Left kidney (tissue), 2 donors: ENCODE data around the gene KIF4A. TPM values are rescaled to one million over a fixed set of nuclear protein-coding genes. Genes with fewer than 3 reads are reported as not detected.
"Not testable (repeated sequence)": the region's sequence is repeated elsewhere in the genome, so short reads cannot be mapped to it uniquely, and the experiment has no call there.

ENCODE experiments used
- DNase-seq: peaks from one replicate; pipeline ENCODE4 v3.0.0-alpha.2; 2013
- polyA plus RNA-seq: library from polyadenylated mRNA; unstranded; fragments of 120-200 nt; gene quantifications from one replicate; pipeline ENCODE4 v1.2.1, GENCODE V29; 2013; ENCODE audit not compliant: insufficient read length

KIF4A gene
- polyA plus RNA-seq, 1 donor, result 26.0 TPM

DNA sequence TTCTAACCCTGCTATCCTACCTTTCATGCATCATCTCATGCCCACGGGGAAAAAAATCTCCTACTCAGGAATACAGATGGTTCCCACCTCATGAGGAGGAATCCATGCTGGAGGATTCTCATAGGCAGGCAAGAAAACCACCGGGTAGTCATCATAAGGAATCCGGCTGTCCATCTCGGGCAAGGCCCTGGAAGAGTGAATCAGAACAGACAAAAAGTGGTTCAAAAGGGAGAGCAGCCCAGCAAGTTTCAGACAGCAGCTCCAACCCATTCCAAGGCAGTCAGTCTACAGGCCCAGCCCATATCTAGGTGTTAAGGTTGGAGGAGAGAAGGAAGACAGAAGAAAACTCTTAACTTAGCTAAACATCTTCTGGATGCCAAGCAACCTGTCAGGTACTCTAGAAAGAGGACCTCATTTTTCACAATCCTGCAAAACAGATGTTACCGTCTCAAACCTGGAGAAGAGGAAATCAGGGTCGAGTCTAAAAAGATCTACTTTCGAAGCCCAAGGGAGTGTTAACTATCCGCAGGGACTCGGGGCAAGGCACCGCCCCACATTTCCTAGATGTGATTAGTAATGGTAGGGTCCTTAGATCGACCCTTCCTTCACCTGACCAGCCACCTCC, 624 bp upstream of the KIF4A start:
- no peak for DNase-seq

DNA sequence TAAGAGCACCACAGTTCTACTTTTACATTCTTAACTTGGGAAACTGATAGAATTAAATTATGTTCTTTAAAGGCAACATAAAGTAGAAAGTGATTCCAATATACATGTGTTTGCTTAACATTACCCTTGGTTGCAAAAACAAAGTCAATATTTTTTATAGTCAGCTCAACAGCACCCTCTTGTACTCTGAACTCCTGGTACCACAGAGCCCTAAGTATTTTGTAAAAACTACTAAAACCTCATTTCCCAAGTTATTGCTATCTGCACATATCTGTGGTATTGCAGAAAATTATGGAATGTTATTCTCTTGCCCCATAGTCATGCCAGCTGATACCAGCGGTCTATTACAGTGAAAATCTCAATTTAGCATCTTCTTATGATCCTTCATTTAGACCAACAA, 2.9 kb downstream of the KIF4A start:
- no peak for DNase-seq

DNA sequence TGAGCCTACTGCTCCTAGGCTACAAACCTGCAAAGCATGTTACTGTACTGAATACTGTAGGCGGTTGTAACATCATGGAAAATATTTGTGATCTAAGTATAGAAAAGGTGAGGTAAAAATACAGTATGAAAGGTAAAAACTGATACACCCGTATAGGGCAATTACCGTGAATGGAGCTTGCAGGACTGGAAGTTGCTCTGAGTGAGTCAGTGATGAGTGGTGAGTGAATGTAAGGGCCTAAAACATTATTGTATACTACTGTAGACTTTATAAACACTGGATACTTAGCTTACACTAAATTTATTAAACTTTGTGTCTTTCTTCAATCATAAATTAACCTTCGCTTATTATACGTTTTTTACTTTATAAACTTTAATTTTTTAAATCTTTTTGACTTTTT, 3.7 kb downstream of the KIF4A start:
- no peak for DNase-seq

DNA sequence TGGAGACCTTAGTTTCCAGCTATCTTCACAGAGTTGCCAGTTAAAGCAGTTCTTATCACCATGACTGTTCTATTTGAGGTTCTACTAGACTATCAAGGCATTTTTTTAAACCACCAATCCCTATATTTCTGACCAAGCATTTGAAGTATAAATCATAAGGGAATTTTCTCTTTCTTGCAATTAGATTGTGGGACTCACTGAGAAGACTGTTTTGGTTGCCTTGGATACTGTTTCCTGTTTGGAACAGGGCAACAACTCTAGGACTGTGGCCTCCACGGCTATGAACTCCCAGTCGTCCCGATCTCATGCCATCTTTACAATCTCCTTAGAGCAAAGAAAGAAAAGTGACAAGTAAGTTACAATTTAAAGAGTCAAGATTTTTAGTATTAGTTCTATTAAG, 11.8 kb downstream of the KIF4A start:
- DNase-seq, result no peak

DNA sequence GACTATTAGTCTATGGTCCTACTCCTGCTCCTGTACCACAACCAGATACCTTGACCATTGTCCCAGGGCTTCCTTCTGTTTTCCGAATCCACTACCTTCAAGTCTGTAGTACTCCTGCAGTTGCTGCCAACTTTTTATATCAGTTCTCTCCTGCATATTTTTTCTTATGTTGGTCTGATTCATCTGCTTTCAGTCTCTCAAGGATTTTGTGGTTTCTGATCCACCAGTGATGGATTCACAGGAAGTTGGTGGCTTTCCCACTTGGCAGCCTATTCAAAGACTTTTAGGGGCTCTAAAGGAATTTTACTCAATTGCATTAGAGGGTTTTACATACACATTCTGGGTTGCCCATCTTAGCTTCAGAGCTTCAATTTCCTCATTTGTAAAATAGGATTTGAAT, 23.6 kb downstream of the KIF4A start:
- no peak for DNase-seq

DNA sequence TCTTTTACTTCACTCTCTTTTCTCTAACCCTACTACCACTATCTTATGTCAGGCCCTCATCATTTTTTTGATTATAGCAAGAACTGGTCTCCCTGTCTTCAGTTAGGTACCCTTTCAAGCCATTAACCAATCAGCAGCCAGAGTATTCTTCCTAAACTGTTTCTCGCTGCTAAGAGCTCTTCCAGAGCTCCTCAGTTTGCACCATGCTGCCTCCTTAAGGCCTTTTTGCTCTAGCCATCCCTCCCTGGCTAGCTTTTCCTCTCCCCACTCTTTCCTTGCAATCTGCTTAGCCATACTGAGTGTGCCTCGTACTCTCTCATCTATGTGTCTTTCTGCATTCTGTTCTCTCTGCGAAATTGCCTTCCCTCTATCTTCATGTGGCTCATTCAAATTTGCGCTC, 32.9 kb downstream of the KIF4A start:
- DNase-seq, result no peak

DNA sequence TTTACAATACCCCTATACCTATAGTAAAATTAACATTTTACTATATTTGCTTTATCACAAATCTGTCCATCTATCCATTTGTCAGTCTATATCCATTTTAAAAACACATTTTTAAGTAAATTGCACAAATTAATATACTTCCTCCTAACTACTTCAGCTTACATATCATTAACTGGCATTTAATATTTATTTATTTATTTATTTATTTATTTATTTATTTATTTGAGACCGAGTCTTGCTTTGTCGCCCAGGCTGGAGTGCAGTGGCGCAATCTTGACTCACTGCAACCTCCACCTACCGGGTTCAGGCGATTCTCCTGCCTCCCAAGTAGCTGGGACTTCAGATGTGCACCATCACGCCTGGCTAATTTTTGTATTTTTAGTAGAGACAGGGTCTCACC, 33.7 kb downstream of the KIF4A start:
- DNase-seq, result not testable (repeated sequence)

DNA sequence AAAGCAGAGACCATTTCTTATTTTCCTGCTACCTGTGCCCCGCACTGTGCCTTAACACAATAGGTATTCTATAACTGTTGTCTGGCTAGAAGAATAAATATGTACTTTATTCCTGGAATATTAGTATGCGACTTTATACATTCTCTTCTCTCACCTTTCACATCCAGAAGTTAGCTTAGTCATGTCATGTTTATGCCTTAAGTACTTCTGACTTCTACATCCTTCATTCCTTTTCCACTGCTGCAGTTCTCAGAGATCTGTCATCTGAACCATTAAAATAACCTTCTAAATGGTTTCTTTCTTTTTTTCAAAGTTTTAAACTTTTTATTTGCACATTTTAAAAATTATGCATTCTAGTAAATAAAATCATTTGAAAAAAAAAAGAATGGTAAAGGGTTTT, 34.4 kb downstream of the KIF4A start:
- no peak for DNase-seq

DNA sequence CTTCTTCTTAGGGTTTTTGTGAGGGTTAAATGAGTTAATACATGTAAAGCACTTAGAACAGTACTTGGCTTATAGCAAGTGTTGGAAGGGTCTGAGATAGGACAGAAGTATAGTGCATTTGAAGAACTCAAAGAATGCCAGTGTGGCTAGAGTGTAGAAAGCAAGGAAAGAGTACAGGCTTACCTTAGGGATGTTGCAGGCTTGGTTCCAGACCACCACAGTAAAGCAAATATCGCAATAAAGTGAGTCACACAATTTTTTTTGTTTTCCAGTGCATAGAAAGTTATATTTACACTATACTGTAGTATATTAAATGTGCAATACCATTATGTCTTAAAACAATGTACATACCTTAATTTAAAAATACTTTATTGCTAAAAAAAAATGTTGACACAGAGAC, 41.3 kb downstream of the KIF4A start:
- no peak for DNase-seq

DNA sequence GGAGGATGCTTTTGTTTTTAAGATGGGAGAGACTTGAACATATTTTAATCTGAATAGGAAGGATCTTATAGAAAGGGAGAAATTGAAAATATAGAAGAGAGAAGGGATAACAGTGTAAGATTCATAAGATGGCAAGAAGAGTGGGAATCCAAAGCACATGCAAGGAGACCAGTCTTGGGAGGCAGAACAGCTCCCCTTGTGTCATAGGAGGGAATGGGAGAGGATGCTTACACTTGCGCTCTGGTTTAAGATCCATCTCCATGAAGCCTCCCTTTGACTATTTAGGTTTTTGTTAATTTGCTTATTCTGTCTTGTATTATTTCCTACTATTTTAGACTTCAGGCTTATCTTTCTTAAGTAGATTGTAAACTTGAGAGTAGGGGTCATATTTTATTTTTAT, 42.7 kb downstream of the KIF4A start:
- DNase-seq, result no peak

DNA sequence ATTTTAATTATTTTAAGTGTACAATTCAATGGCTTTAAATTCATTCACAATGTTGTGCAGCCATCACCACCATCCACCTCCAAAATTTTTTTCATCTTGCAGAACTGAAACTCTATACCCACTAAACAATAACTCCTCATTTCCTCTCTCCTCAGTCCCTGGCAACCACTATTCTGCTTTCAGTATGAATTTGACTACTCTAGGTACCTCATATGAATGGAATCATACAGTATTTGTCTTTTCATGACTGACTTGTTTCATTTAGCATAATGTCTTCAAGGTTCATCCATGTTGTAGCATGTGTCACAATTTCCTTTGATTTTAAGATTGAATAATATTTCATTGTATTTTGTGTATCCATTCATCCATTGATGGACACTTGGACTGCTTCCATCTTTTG, 46.9 kb downstream of the KIF4A start:
- DNase-seq, result no peak

DNA sequence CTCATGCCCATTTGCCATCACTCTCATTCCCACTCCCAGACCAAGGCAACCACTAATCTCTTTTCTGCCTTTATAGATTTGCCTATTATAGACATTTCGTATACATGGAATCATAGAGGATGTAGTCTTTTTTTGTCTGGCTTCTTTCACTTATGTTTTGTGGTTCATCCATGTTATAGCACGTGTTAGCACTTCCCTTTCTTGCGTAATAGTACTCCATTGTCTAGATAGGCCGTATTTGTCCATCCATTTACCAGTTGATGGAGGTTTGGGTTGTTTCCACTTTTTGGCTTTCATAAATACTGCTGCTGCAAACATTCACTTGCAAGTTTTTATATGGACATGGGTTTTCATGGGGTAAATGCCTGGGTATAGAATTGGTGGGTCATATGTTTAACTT, 48.4 kb downstream of the KIF4A start:
- no peak for DNase-seq

DNA sequence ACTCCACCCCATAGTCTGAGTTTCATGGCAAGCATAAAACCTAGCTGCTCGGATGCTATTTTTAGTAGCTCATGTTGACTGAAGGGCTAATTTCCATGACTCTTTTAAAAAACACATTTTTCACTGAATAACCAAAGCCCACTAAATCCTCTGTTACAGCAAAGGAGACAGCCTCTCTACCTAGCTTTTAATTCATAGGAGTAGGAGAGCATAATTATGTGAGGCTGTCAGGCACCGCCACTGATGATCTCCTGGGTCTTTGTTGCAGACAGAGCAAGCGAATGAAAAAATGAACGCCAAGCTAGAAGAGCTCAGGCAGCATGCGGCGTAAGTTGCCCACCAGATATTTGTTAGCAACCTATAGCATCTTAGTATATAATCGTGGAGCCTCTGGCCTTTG, 53.5 kb downstream of the KIF4A start:
- no peak for DNase-seq

DNA sequence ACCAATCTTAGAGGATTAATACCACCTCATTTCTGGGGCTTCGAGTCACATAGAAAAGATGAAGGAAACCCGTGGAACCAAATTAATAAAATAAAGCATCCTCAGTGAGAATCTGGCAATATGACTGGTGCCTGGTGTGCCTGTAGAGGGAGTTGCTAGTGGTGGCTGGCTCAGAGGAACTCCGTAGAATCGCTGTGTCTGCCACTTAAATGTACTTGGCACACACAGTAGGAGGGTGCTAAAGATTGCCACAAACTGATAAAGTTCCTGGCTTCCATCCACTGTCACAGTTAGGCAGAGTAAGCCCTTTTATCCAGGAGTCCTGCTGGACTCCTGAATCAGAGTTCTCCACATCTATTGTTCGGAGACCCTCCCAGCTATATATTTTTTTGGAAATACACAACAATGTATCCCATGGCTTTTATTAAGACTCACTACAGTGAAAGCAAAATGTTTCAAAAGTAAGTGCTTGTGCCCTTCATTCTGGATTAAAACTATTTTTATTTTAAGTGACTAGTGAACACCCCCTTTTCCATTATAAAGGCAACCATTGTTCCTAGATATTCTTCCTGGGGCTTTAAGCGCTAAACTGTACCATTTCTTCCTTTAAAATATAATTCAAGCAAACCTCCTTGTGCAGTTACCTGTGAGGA, 56.6 kb downstream of the KIF4A start:
- DNase-seq, result no peak

DNA sequence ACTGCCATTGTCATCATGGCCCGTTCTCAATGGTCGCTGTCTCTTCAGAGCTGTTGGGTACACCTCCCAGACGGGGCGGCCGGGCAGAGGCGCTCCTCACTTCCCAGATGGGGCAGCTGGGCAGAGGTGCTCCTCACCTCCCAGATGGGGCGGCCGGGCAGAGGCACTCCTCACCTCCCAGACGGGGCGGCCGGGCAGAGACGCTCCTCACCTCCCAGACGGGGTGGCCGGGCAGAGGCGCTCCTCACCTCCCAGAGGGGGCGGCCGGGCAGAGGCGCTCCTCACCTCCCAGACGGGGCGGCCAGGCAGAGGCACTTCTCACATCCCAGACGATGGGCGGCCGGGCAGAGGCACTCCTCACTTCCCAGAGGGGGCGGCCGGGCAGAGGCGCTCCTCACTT, 58.9 kb downstream of the KIF4A start:
- DNase-seq, result not testable (repeated sequence)

DNA sequence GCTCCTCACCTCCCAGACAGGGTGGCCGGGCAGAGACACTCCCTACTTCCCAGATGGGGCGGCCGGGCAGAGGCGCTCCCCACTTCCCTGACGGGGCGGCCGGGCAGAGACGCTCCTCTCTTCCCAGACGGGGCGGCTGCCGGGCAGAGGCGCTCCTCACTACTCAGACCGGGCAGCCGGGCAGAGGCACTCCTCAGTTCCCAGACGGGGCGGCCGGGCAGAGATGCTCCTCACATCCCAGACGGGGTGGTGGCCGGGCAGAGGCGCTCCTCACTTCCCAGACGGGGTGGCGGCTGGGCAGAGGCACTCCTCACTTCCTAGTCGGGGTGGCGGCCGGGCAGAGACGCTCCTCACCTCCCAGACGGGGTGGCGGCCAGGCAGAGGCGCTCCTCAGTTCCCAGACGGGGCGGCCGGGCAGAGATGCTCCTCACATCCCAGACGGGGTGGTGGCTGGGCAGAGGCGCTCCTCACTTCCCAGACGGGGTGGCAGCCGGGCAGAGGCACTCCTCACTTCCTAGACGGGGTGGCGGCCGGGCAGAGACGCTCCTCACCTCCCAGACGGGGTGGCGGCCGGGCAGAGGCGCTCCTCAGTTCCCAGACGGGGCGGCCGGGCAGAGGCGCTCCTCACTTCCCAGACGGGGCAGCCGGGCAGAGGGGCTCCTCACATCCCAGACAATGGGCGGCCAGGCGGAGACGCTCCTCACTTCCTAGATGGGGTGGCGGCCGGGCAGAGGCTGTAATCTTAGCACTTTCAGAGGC, 59.6 kb downstream of the KIF4A start:
- DNase-seq, result not testable (repeated sequence)

DNA sequence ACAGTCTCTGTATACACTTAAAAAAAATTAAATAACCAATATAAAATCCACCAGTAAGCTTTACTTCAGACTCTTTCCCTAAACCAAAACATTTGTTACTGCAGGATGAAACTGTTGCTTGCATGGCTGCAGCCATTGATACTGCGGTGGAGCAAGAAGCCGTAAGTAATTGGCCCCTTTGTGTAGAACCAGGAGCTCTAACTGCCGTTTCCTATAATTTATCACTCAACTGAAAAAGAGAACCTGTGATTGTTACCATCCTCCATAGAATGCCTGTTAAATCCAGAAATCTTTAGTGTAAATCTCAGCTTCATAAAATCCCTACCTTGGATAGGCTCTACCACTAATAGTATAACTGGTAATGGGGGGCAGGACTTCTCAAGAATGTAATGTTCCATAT, 62.6 kb downstream of the KIF4A start:
- no peak for DNase-seq

DNA sequence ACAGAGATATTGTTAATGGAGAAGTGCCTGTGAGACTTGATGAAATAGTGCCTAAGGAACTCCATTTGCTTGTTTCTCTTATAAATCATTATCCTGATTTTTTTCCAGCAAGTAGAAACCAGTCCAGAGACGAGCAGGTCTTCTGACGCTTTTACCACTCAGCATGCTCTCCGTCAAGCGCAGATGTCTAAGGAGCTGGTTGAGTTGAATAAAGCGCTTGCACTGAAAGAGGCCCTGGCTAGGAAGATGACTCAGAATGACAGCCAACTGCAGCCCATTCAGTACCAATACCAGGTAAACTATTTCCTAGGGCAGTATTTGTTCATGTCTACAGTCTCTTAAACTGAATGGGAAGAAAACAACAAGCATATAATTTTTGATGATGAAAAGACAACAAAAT, 63.6 kb downstream of the KIF4A start:
- DNase-seq, result no peak

DNA sequence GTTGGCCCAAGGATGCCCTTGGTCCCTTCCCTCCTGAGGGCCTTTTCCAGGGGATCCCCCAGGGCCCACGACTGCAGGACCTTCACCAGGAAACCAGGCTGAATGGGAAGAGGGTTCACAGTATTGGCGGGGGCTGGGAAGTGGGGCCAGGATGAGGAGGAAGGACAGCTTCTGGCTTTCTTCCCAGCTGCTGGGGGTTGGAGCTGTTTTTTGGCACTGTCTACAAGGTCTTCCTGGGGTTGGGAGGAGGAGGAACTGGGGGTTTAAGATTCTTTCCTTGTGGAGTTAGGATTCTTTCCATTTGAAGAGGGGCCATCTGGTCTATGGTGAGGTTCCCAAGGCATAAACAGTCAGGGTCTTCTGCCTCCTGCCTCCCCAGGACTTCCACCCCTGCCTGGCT, 64.8 kb downstream of the KIF4A start:
- no peak for DNase-seq

DNA sequence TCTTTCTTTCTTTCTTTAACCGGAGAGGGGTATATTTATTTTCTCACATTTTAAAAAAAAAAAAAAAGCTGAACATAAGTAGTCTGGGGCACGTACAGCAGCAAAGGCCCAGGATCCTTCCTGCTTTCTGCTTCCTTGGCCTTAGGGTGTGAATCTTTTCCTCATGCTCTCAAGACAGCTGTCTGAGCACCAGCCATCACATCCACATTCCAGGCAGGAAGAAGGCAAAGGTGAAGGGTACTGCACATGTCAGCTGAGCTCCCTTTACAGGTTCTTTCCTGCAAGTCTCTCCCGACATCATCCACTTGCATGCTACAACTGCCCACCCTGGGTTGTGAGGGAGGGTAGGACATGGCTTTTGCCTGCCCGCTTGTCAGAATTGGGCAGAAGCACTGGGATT, 69.6 kb downstream of the KIF4A start:
- DNase-seq, result no peak

DNA sequence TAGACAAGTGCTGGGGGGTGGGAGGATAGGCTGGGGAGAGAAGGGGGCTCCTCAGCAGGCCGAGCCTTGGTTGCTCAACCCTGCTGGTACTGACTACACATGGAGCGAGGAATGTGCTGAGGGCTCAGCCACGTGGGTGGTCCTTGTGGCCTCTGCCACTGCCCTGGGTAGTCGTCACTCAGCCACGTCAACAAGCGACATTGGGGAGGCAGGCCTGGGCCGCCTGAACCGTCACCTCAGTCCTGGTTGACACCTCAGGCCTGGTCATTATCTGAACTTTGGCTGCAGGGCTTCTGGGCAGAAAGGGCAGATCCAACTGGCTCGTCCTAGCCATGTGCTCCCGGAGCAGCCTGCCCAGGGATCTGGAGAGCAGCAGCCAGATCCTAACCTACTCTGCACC, 70.5 kb downstream of the KIF4A start:
- no peak for DNase-seq

DNA sequence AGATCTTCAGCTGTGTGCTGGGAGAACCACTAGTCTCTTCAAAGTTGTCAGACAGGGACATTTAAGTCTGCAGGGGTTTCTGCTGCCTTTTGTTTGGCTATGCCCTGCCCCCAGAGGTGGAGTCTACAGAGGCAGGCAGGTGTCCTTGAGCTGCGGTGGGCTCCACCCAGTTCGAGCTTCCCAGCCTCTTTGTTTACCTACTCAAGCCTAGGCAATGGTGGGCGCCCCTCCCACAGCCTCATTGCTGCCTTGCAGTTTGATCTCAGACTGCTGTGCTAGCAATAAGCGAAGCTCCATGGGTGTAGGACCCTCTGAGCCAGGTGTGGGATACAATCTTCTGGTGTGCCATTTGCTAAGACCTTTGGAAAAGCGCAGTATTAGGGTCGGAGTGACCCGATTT, 78.8 kb downstream of the KIF4A start:
- DNase-seq, result not testable (repeated sequence)

DNA sequence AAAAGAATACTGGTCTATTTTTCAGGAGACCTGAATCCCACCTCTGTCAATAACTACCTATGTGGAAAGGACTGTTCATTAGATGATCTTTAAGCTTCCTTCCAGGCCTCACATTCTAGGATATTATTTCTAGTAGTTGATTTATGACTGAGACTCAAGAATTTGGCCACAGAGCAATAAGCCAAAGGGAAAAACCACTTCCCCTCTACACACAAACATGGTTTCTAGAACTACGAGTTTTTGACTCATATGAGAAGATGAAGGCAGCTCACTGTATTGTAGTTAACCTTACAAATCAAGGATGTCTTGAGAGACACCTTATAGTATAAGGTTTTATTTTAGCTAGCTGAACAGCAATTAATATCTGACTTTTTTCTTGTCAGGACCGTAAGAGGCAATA, 96.3 kb downstream of the KIF4A start:
- no peak for DNase-seq

DNA sequence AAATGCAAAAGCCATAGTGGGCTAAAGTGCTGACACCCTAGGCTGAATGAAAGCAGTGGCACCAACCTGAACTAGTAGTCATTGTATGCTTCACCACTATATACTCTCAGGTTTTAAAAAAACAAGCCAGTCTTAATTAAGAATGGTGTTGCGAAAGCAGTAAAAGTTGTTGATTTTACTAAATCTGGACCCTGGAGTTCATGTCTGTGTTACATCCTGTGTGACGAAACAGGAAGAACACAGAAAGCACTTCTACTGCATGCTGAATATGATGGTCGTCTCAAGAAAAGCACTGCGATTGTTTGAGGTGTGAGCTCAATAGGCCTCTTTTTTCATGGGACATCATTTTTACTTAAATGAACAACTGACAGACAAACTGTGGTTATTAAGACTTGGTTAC, 109.0 kb downstream of the KIF4A start:
- DNase-seq, result no peak
